GM23338 (cell line): ENCODE measurements around the gene TMCC1. TPM values are rescaled to one million over a fixed set of nuclear protein-coding genes. Genes with fewer than 3 reads are reported as not detected.

ENCODE experiments used
- ATAC-seq: fragments of 200-7000 bp; cut with Tn5 transposase; 3 replicates; pipeline ENCODE4 v1.9.1; 2020
- DNase-seq: peaks from one replicate; pipeline ENCODE4 v3.0.0-alpha.2; 2015; ENCODE audit warnings: low spot score
- H2AFZ ChIP-seq: fragments of 200-600 bp; sonication (generic); 2 replicates; pipeline ENCODE4 v1.8.0; 2016; ENCODE audit warnings: antibody characterized with exemption, mild to moderate bottlenecking, moderate library complexity
- H3F3A ChIP-seq: fragments of 200-600 bp; sonication (generic); replicated peaks from 2 replicates; pipeline ENCODE4 v1.8.0; 2017; ENCODE audit warnings: antibody characterized with exemption, mixed run types, low read depth
- H3K27ac ChIP-seq: fragments of 200-600 bp; sonication (generic); 2 replicates; pipeline ENCODE4 v1.6.1; 2016; ENCODE audit warnings: low read depth
- H3K27me3 ChIP-seq: fragments of 200-600 bp; sonication (generic); 2 replicates; pipeline ENCODE4 v1.8.0; 2016; ENCODE audit warnings: mild to moderate bottlenecking, mixed run types, moderate library complexity; ENCODE audit not compliant: insufficient read depth
- H3K36me3 ChIP-seq: fragments of 200-600 bp; sonication (generic); 2 replicates; pipeline ENCODE4 v1.8.0; 2016; ENCODE audit warnings: mild to moderate bottlenecking; ENCODE audit not compliant: insufficient read depth
- H3K4me1 ChIP-seq: fragments of 200-600 bp; sonication (generic); 2 replicates; pipeline ENCODE4 v1.8.0; 2016; ENCODE audit warnings: mild to moderate bottlenecking, moderate library complexity; ENCODE audit not compliant: insufficient read depth
- H3K4me2 ChIP-seq: fragments of 200-600 bp; sonication (generic); 2 replicates; pipeline ENCODE4 v1.7.1; 2017; ENCODE audit warnings: mixed run types
- H3K4me3 ChIP-seq: fragments of 200-600 bp; sonication (generic); 2 replicates; pipeline ENCODE4 v1.6.1; 2016; ENCODE audit warnings: mixed run types
- H3K79me2 ChIP-seq: fragments of 200-600 bp; sonication (generic); replicated peaks from 2 replicates; pipeline ENCODE4 v1.8.0; 2017; ENCODE audit warnings: mild to moderate bottlenecking; ENCODE audit not compliant: insufficient read depth
- H3K9me2 ChIP-seq: fragments of 200-600 bp; sonication (generic); 2 replicates; pipeline ENCODE4 v1.8.0; 2017; ENCODE audit not compliant: insufficient read depth
- H4K20me1 ChIP-seq: fragments of 200-600 bp; sonication (generic); replicated peaks from 2 replicates; pipeline ENCODE4 v1.8.0; 2017; ENCODE audit warnings: mild to moderate bottlenecking; ENCODE audit not compliant: insufficient read depth
- H3K27ac Mint-ChIP-seq: 2 replicates; pipeline ENCODE4 v1.8.0; 2020; ENCODE audit warnings: inconsistent platforms, mild to moderate bottlenecking, moderate library complexity, mixed read lengths
- H3K27me3 Mint-ChIP-seq: 3 replicates; pipeline ENCODE4 v1.8.0; 2022; ENCODE audit warnings: low read depth, mild to moderate bottlenecking, moderate library complexity, mixed read lengths, inconsistent platforms; ENCODE audit not compliant: insufficient read depth, poor library complexity
- H3K36me3 Mint-ChIP-seq: 3 replicates; pipeline ENCODE4 v1.8.0; 2021; ENCODE audit warnings: low read depth, mild to moderate bottlenecking, inconsistent platforms, moderate library complexity, mixed read lengths
- H3K4me1 Mint-ChIP-seq: 3 replicates; pipeline ENCODE4 v1.8.0; 2020; ENCODE audit warnings: mild to moderate bottlenecking, inconsistent platforms, mixed read lengths
- H3K4me3 Mint-ChIP-seq: 3 replicates; pipeline ENCODE4 v1.8.0; 2021; ENCODE audit warnings: moderate library complexity, mild to moderate bottlenecking, inconsistent platforms, mixed read lengths
- H3K9me3 Mint-ChIP-seq: 3 replicates; pipeline ENCODE4 v1.8.0; 2020; ENCODE audit warnings: moderate library complexity, mild to moderate bottlenecking, inconsistent platforms, mixed read lengths
- CREB1 ChIP-seq: fragments of 250-450 bp; sonication (Bioruptor Pico); IDR thresholded peaks from 2 replicates; pipeline ENCODE4 v1.5.0; 2020; ENCODE audit warnings: low read depth, mild to moderate bottlenecking, moderate library complexity
- EZH2 ChIP-seq: fragments of 200-600 bp; sonication (generic); IDR thresholded peaks from one replicate; pipeline ENCODE4 v1.8.0; 2017; ENCODE audit warnings: antibody characterized with exemption, mild to moderate bottlenecking, low read depth; ENCODE audit not compliant: unreplicated experiment
- EZH2phosphoT487 ChIP-seq: fragments of 200-600 bp; sonication (generic); IDR thresholded peaks from one replicate; pipeline ENCODE4 v1.8.1; 2018; ENCODE audit warnings: antibody characterized with exemption; ENCODE audit not compliant: unreplicated experiment
- JUNB ChIP-seq: IDR thresholded peaks from one replicate; pipeline ENCODE4 v1.6.1; 2016; ENCODE audit warnings: antibody characterized with exemption; ENCODE audit not compliant: unreplicated experiment
- POLR2AphosphoS5 ChIP-seq: IDR thresholded peaks from 2 replicates; pipeline ENCODE4 v1.6.1; 2016; ENCODE audit warnings: antibody characterized with exemption, low read depth
- STAT1 ChIP-seq: IDR thresholded peaks from one replicate; pipeline ENCODE4 v1.6.1; 2016; ENCODE audit warnings: antibody characterized with exemption; ENCODE audit not compliant: unreplicated experiment
- polyA plus RNA-seq: library from polyadenylated mRNA; unstranded; fragments of >200 nt; fragmentation: Nextera tagmentation; extraction: Ambion mirVana; gene quantifications from 2 replicates; pipeline ENCODE4 v1.2.1, GENCODE V29; 2016
- total RNA-seq: library from RNA; depleted of rRNA; stranded (reverse); fragments of >200 nt; shearing (Covaris generic); gene quantifications from 2 replicates; pipeline ENCODE4 v1.2.3, GENCODE V29; 2014
- TF ChIP-seq, protein P1 (sequence below): fragments of 250-450 bp; sonication (Bioruptor Pico); IDR thresholded peaks from 2 replicates; pipeline ENCODE4 v1.5.0; 2020; ENCODE audit warnings: mild to moderate bottlenecking, moderate library complexity
- TF ChIP-seq, protein P2 (sequence below): IDR thresholded peaks from one replicate; pipeline ENCODE4 v1.6.1; 2018; ENCODE audit warnings: antibody characterized with exemption; ENCODE audit not compliant: unreplicated experiment

Gene TMCC1
- total and polyA plus RNA-seq, 2 experiments from 2014 or later, result 8.2 to 18.4 TPM

DNA sequence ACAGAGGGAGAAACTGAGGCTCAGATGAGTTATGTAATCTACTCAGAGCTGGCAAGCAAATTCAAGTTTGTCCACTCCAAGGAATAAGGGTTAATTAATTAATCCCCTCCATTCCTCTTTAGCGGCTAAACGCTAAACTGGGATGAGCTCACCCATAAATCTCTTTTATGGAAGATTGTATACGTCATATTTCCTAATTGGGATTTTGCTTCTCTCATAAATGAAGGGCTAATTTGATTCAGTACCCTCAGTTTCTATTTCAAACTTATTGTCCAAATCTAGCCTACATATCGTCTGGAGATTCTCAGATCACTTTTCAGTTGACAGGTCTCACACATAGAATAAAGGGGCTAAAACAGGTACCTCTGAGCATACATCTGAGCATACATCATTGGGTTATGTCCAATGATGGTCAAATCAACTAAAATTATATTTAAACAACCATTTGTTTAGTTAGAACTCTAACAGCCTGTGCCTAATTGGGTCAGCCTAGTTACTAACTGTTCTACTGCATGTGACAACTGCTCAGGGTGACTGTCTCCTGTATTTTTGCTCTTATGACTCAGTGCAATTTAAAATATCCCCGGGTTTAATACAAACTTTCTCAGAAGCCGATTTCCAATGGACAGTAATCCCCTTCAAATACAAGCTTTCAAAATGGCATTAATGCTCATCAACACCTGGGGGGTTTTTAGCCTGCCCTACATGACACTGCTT lies 229.4 kb downstream of the TMCC1 start:
- Histone ChIP-seq H3K4me3 (no peak overlapping the region), H3K9me2 (no peaks in the 10 kb centered on the region), H3K4me1 (no peaks in the 10 kb centered on the region), H3K79me2 (0 out of 2 replicates have a peak, but pooled peaks cover 2% of the 10 kb centered on the region), H3K36me3 (no peaks in the 10 kb centered on the region), H3K4me2 (no peak overlapping the region), H3F3A (no peaks in the 10 kb centered on the region), H3K27ac (0 out of 2 replicates have a peak overlapping the region, but pooled peaks have one; percentile 22), H4K20me1 (no peaks in the 10 kb centered on the region), H2AFZ (no peak overlapping the region), H3K27me3 (no peaks in the 10 kb centered on the region)
- no peak for TF ChIP-seq STAT1
- TF ChIP-seq EZH2phosphoT487, result no peak
- TF ChIP-seq, protein P1, sequence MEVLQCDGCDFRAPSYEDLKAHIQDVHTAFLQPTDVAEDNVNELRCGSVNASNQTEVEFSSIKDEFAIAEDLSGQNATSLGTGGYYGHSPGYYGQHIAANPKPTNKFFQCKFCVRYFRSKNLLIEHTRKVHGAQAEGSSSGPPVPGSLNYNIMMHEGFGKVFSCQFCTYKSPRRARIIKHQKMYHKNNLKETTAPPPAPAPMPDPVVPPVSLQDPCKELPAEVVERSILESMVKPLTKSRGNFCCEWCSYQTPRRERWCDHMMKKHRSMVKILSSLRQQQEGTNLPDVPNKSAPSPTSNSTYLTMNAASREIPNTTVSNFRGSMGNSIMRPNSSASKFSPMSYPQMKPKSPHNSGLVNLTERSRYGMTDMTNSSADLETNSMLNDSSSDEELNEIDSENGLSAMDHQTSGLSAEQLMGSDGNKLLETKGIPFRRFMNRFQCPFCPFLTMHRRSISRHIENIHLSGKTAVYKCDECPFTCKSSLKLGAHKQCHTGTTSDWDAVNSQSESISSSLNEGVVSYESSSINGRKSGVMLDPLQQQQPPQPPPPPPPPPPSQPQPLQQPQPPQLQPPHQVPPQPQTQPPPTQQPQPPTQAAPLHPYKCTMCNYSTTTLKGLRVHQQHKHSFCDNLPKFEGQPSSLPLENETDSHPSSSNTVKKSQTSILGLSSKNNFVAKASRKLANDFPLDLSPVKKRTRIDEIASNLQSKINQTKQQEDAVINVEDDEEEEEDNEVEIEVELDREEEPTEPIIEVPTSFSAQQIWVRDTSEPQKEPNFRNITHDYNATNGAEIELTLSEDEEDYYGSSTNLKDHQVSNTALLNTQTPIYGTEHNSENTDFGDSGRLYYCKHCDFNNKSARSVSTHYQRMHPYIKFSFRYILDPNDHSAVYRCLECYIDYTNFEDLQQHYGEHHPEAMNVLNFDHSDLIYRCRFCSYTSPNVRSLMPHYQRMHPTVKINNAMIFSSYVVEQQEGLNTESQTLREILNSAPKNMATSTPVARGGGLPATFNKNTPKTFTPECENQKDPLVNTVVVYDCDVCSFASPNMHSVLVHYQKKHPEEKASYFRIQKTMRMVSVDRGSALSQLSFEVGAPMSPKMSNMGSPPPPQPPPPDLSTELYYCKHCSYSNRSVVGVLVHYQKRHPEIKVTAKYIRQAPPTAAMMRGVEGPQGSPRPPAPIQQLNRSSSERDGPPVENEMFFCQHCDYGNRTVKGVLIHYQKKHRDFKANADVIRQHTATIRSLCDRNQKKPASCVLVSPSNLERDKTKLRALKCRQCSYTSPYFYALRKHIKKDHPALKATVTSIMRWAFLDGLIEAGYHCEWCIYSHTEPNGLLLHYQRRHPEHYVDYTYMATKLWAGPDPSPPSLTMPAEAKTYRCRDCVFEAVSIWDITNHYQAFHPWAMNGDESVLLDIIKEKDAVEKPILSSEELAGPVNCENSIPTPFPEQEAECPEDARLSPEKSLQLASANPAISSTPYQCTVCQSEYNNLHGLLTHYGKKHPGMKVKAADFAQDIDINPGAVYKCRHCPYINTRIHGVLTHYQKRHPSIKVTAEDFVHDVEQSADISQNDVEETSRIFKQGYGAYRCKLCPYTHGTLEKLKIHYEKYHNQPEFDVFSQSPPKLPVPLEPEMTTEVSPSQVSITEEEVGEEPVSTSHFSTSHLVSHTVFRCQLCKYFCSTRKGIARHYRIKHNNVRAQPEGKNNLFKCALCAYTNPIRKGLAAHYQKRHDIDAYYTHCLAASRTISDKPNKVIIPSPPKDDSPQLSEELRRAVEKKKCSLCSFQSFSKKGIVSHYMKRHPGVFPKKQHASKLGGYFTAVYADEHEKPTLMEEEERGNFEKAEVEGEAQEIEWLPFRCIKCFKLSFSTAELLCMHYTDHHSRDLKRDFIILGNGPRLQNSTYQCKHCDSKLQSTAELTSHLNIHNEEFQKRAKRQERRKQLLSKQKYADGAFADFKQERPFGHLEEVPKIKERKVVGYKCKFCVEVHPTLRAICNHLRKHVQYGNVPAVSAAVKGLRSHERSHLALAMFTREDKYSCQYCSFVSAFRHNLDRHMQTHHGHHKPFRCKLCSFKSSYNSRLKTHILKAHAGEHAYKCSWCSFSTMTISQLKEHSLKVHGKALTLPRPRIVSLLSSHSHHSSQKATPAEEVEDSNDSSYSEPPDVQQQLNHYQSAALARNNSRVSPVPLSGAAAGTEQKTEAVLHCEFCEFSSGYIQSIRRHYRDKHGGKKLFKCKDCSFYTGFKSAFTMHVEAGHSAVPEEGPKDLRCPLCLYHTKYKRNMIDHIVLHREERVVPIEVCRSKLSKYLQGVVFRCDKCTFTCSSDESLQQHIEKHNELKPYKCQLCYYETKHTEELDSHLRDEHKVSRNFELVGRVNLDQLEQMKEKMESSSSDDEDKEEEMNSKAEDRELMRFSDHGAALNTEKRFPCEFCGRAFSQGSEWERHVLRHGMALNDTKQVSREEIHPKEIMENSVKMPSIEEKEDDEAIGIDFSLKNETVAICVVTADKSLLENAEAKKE (CRISPR knock-in tag), result no peak
- TF ChIP-seq, protein P2, sequence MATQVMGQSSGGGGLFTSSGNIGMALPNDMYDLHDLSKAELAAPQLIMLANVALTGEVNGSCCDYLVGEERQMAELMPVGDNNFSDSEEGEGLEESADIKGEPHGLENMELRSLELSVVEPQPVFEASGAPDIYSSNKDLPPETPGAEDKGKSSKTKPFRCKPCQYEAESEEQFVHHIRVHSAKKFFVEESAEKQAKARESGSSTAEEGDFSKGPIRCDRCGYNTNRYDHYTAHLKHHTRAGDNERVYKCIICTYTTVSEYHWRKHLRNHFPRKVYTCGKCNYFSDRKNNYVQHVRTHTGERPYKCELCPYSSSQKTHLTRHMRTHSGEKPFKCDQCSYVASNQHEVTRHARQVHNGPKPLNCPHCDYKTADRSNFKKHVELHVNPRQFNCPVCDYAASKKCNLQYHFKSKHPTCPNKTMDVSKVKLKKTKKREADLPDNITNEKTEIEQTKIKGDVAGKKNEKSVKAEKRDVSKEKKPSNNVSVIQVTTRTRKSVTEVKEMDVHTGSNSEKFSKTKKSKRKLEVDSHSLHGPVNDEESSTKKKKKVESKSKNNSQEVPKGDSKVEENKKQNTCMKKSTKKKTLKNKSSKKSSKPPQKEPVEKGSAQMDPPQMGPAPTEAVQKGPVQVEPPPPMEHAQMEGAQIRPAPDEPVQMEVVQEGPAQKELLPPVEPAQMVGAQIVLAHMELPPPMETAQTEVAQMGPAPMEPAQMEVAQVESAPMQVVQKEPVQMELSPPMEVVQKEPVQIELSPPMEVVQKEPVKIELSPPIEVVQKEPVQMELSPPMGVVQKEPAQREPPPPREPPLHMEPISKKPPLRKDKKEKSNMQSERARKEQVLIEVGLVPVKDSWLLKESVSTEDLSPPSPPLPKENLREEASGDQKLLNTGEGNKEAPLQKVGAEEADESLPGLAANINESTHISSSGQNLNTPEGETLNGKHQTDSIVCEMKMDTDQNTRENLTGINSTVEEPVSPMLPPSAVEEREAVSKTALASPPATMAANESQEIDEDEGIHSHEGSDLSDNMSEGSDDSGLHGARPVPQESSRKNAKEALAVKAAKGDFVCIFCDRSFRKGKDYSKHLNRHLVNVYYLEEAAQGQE, result no peak
- TF ChIP-seq EZH2, result no peak
- no peak for TF ChIP-seq JUNB
- no peak for TF ChIP-seq POLR2AphosphoS5
- no peak for TF ChIP-seq CREB1 (CRISPR knock-in tag)
- no peak overlapping the region for H3K4me3 Mint-ChIP-seq
- peaks cover 21% of the 10 kb centered on the region for H3K4me1 Mint-ChIP-seq
- H3K36me3 Mint-ChIP-seq, result no peaks in the 10 kb centered on the region
- H3K27ac Mint-ChIP-seq, result peak overlapping the region; percentile 9; the same call in 1 of the 2 replicates
- no peaks in the 10 kb centered on the region for H3K9me3 Mint-ChIP-seq
- DNase-seq, result no peak
- H3K27me3 Mint-ChIP-seq, result no peaks in the 10 kb centered on the region
- peak; percentile 43; the same call in 2 of the 3 replicates for ATAC-seq
